Breast epithelium (tissue), 4 donors: Measurements from ENCODE around the gene RAB18. TPM values are rescaled to one million over a fixed set of nuclear protein-coding genes. Genes with fewer than 3 reads are reported as not detected.
"Not testable (repeated sequence)": the region's sequence is repeated elsewhere in the genome, so short reads cannot be mapped to it uniquely, and the experiment has no call there.

Source experiments
- DNase-seq, 2 donors: peaks; one replicate each; pipeline ENCODE4 v3.0.0-alpha.2; 2019; ENCODE audit warnings: low spot score in 2 of 2
- H3K27ac ChIP-seq, 2 donors: fragments of 200-600 bp; sonication (generic) in 1 of 2; one replicate each; pipeline ENCODE4 v1.5.1; 2016 to 2019; ENCODE audit warnings: mild to moderate bottlenecking in 1 of 2
- H3K27me3 ChIP-seq, 2 donors: fragments of 200-600 bp; sonication (generic) in 1 of 2; one replicate each; pipeline versions ENCODE4 v1.5.1 to v1.6.0; 2017 to 2019; ENCODE audit warnings: control low read depth in 1 of 2, mild to moderate bottlenecking in 1 of 2
- H3K36me3 ChIP-seq: fragments of 200-600 bp; one replicate; pipeline ENCODE4 v1.5.1; 2019
- H3K4me1 ChIP-seq, 2 donors: fragments of 200-600 bp; sonication (generic); one replicate each; pipeline ENCODE4 v1.5.1; 2016 to 2019; ENCODE audit warnings: control low read depth in 1 of 2
- H3K4me3 ChIP-seq, 3 donors: fragments of 200-600 bp; sonication (generic); 1 replicate in 2 of 3; 2 replicates in 1 of 3; pipeline ENCODE4 v1.5.1; 2016 to 2019; ENCODE audit warnings: mild to moderate bottlenecking in 3 of 3, moderate library complexity in 2 of 3
- H3K9me3 ChIP-seq, 2 donors: fragments of 200-600 bp; sonication (generic) in 1 of 2; one replicate each; pipeline ENCODE4 v1.5.1; 2016 to 2019; ENCODE audit warnings: control low read depth in 1 of 2
- POLR2A ChIP-seq: fragments of 450-650 bp; IDR thresholded peaks from one replicate; pipeline ENCODE4 v1.6.1; 2016; ENCODE audit warnings: antibody characterized with exemption, mild to moderate bottlenecking, moderate library complexity
- POLR2AphosphoS5 ChIP-seq, 3 donors: sonication (generic); formaldehyde crosslinking; IDR thresholded peaks; one replicate each; pipeline ENCODE4 v1.6.1; 2017; ENCODE audit warnings: antibody characterized with exemption in 3 of 3
- intact Hi-C: fragments of 100-400 bp; cut with DNase I; formaldehyde crosslinking; loops from one replicate; pipeline ENCODE4 v1.15.1; 2023; ENCODE audit warnings: low total_unique reads
- total RNA-seq, 3 donors: library from RNA; depleted of rRNA; stranded (reverse); fragments of >200 nt; gene quantifications; one replicate each; pipeline ENCODE4 v1.1.0, GENCODE V29; 2016
- TF ChIP-seq, protein P1 (sequence below), 3 donors: fragments of 450-650 bp; IDR thresholded peaks; one replicate each; pipeline ENCODE4 v1.5.1; 2016 to 2017; ENCODE audit warnings: antibody characterized with exemption in 3 of 3, mild to moderate bottlenecking in 3 of 3, moderate library complexity in 3 of 3

Gene RAB18
- total RNA-seq, 3 donors from 2014 or later: 40.3 to 68.6 (median 43.4) TPM

DNA sequence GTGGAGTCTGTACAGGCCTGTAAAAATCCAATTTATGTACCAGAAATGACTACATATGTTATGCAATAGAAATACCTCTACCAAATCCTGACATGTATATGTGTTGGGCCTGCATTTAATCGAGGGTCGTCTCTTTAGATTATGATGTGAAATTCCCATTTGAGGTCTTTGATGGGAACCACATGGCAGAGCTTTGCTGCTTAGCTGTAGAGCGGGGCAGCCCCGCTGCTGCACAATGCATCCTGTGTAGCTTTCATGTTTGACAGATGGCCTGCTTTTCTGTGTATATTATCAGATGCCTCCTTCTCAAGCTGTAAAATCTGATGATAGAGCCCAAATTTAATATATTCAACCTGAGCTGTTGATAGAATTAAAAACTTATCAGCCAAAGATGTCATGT is 65.8 kb downstream of the RAB18 start:
- TF ChIP-seq POLR2A (no peak), POLR2AphosphoS5 (IDR thresholded peaks at IDR 0.05) (no peak)
- TF ChIP-seq, protein P1, sequence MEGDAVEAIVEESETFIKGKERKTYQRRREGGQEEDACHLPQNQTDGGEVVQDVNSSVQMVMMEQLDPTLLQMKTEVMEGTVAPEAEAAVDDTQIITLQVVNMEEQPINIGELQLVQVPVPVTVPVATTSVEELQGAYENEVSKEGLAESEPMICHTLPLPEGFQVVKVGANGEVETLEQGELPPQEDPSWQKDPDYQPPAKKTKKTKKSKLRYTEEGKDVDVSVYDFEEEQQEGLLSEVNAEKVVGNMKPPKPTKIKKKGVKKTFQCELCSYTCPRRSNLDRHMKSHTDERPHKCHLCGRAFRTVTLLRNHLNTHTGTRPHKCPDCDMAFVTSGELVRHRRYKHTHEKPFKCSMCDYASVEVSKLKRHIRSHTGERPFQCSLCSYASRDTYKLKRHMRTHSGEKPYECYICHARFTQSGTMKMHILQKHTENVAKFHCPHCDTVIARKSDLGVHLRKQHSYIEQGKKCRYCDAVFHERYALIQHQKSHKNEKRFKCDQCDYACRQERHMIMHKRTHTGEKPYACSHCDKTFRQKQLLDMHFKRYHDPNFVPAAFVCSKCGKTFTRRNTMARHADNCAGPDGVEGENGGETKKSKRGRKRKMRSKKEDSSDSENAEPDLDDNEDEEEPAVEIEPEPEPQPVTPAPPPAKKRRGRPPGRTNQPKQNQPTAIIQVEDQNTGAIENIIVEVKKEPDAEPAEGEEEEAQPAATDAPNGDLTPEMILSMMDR (IDR thresholded peaks at IDR 0.05): no peak
- Histone ChIP-seq H3K27me3 (no peaks in the 10 kb centered on the region), H3K4me3 (no peak overlapping the region), H3K4me1 (no peaks in the 10 kb centered on the region), H3K9me3 (no peaks in the 10 kb centered on the region), H3K36me3 (no peaks in the 10 kb centered on the region), H3K27ac (no peak overlapping the region)
- intact Hi-C loops: no loop called here
- DNase-seq: no peak

DNA sequence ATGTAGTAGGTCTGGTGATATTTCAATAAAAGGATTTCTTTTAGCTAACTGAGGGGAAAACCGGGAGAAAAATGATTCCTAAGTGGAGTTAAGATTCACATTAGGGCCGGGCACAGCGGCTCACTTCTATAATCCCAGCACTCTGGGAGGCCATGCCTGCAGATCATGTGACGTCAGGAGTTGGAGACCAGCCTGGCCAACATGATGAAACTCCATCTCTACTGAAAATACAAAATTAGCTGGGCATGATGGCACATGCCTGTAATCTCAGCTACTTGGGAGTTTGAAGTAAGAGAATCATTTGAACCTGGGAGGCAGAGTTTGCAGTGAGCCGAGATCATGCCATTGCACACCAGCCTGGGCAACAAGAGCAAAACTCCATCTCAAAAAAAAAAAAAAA is 72.9 kb downstream of the RAB18 start:
- H3K27ac ChIP-seq, H3K4me3 ChIP-seq, H3K4me1 ChIP-seq, H3K36me3 ChIP-seq, intact Hi-C loops, H3K9me3 ChIP-seq, H3K27me3 ChIP-seq: not testable (repeated sequence)
- DNase-seq: peak in 1 of 2 donors; percentile 43

DNA sequence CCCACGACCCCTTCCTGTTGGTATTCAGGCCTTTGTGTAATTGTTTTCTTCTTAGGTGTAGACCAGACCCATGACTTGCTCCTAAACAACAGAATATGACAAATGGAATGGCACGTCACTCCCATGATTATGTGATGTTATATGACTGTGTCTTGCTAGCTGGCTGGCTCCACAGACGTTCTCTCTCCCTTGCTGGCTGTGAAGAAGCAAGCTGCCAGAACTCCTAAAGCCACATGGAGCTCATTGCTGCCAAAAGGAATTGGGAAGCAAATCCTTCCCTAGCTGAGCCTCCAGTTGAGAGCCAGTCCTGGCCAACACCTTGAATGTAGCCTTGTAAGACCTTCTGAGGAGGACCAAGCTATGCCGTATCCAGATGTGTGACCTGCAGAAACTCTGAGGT is 74.2 kb downstream of the RAB18 start:
- Histone ChIP-seq H3K4me3 (no peak overlapping the region), H3K4me1 (no peaks in the 10 kb centered on the region), H3K27me3 (no peaks in the 10 kb centered on the region), H3K9me3 (no peaks in the 10 kb centered on the region), H3K36me3 (no peaks in the 10 kb centered on the region), H3K27ac (no peak overlapping the region)
- no peak for TF ChIP-seq POLR2A
- TF ChIP-seq, protein P1 (IDR thresholded peaks at IDR 0.05): no peak
- no peak for TF ChIP-seq POLR2AphosphoS5 (IDR thresholded peaks at IDR 0.05)
- DNase-seq: no peak
- intact Hi-C loops: no loop called here

DNA sequence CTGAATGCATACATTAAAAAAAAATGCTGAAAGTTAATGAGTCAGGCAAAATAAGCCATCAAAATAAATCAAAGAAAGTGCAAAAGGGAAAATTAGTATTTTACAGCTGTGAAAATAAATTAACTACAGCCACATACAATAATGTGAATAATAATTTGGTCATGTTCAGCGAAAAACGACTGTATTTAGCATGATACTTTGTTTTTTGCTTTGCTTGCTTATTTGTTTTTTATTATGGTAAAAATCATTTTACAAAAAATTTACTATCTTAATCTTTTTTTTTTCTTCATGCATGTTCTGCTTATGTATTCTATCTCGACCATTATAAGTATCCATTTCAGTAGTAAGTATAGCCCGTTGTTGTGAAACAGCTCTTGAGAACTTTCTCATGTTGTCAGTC is 77.1 kb downstream of the RAB18 start:
- Histone ChIP-seq H3K4me3 (no peak overlapping the region), H3K36me3 (no peaks in the 10 kb centered on the region), H3K27ac (no peak overlapping the region), H3K27me3 (no peaks in the 10 kb centered on the region), H3K4me1 (no peaks in the 10 kb centered on the region), H3K9me3 (peaks cover 0 to 12% of the 10 kb centered on the region in 2 donors)
- intact Hi-C loops: no loop called here
- no peak for DNase-seq
- TF ChIP-seq POLR2AphosphoS5 (IDR thresholded peaks at IDR 0.05): no peak
- TF ChIP-seq POLR2A: no peak
- TF ChIP-seq, protein P1 (IDR thresholded peaks at IDR 0.05): no peak

DNA sequence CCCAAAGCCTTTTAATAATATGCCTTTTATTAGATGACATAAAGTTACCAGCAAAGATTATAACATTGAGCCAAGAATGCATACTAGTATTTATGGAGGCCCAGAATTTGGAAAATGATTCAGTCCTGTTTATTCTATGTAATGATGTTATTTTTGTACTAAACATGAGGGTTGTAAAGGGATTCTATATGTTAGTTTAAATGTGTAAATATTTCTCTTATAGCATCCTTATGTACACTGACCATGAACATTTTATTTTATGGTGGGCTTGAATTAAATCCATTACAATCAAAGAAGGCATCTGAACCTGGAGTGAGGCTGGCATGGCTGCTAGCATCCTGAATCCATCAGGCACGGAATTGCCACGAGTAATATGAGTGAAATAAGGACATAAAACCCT is 80.2 kb downstream of the RAB18 start:
- no peak for TF ChIP-seq POLR2A
- TF ChIP-seq, protein P1 (IDR thresholded peaks at IDR 0.05): no peak
- TF ChIP-seq POLR2AphosphoS5 (IDR thresholded peaks at IDR 0.05): no peak
- H3K36me3 ChIP-seq: no peaks in the 10 kb centered on the region
- H3K4me1 ChIP-seq: no peaks in the 10 kb centered on the region
- intact Hi-C loops: no loop called here
- H3K27ac ChIP-seq: no peak overlapping the region
- H3K27me3 ChIP-seq: no peaks in the 10 kb centered on the region
- DNase-seq: no peak
- H3K4me3 ChIP-seq: no peak overlapping the region
- peaks cover 0 to 12% of the 10 kb centered on the region in 2 donors for H3K9me3 ChIP-seq

Other genes starting within 250 kb of the RAB18 start
- 1 to 10 TPM; 1.4 to 2.3 (median 1.8) TPM for gene MKX, start 241.5 kb downstream of the RAB18 start, total RNA-seq